GM06990 (cell line): ENCODE measurements around the gene KIF6.

Source experiments
- DNase-seq: peaks from one replicate; pipeline ENCODE4 v3.0.0-alpha.2; 2011; ENCODE audit not compliant: insufficient read length; ENCODE audit errors: extremely low read depth
- H3K27me3 ChIP-seq: replicated peaks from 2 replicates; pipeline ENCODE4 v1.6.0; 2011; ENCODE audit warnings: low read length; ENCODE audit not compliant: control insufficient read depth, insufficient read depth
- H3K36me3 ChIP-seq: 2 replicates; pipeline ENCODE4 v1.5.1; 2011; ENCODE audit warnings: low read length; ENCODE audit not compliant: control insufficient read depth, insufficient read depth
- H3K4me3 ChIP-seq: replicated peaks from 2 replicates; pipeline ENCODE4 v1.5.1; 2011; ENCODE audit warnings: low read depth, mild to moderate bottlenecking, control low read depth, low read length
- CTCF ChIP-seq: IDR thresholded peaks from 2 replicates; pipeline ENCODE4 v1.5.1; 2011; ENCODE audit warnings: low read length, control low read depth, mild to moderate bottlenecking, inconsistent platforms; ENCODE audit not compliant: insufficient read depth, poor library complexity, severe bottlenecking

KIF6 gene

GRCh38 chr6:39348740-39349139 is 376.5 kb downstream of the KIF6 start:
- no peak for DNase-seq
- H3K27me3 ChIP-seq: no peaks in the 10 kb centered on the region; the same call in 1 of the 2 replicates

GRCh38 chr6:39347906-39348585 is 377.2 kb downstream of the KIF6 start:
- H3K36me3 ChIP-seq: no peaks in the 10 kb centered on the region
- no peak overlapping the region for H3K4me3 ChIP-seq
- no peak for DNase-seq
- H3K27me3 ChIP-seq: no peaks in the 10 kb centered on the region; the same call in 1 of the 2 replicates
- TF ChIP-seq CTCF: peak; percentile 90

More at GRCh38 chr6:39348740-39349139, 376.5 kb downstream of the KIF6 start:
- Histone ChIP-seq H3K36me3 (no peaks in the 10 kb centered on the region), H3K4me3 (no peak overlapping the region)
- no peak for TF ChIP-seq CTCF

GRCh38 chr6:39347206-39347605 is 378.0 kb downstream of the KIF6 start:
- H3K27me3 ChIP-seq: no peaks in the 10 kb centered on the region; the same call in 1 of the 2 replicates
- no peak for TF ChIP-seq CTCF
- H3K4me3 ChIP-seq: no peak overlapping the region
- no peaks in the 10 kb centered on the region for H3K36me3 ChIP-seq
- DNase-seq: no peak

GRCh38 chr6:39344821-39345280 is 380.4 kb downstream of the KIF6 start:
- H3K27me3 ChIP-seq: peaks cover 1% of the 10 kb centered on the region; the same call in 1 of the 2 replicates
- no peak overlapping the region for H3K4me3 ChIP-seq
- no peak for DNase-seq
- no peaks in the 10 kb centered on the region for H3K36me3 ChIP-seq
- TF ChIP-seq CTCF: no peak

GRCh38 chr6:39343396-39343870 is 381.8 kb downstream of the KIF6 start:
- no peak for TF ChIP-seq CTCF

More at GRCh38 chr6:39343396-39343870, 381.8 kb downstream of the KIF6 start:
- H3K27me3 ChIP-seq: peaks cover 1% of the 10 kb centered on the region; the same call in 1 of the 2 replicates
- H3K36me3 ChIP-seq: no peaks in the 10 kb centered on the region
- DNase-seq: no peak
- no peak overlapping the region for H3K4me3 ChIP-seq
